Measurements from ENCODE around the gene CDHR3.

DNA sequence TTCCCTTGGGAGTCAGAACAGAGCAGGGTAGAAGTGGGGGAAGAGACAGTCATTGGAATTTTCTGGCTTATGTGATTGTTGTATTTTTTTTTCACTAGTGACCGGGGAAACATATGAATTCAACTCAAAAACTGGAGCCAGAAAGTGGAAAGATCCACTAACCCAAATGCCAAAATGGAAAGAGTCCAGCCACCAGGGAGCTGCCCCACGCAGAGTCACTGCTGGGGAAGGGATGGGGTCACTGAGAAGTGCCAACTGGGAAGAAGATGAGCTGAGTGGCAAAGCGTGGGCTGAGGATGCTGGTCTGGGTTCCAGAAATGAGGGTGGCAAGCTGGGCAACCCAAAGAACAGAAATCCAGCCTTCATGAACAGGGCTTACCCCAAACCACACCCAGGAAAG, 69.2 kb downstream of the CDHR3 start:
- TF ChIP-seq SIN3A (IDR thresholded peaks at IDR 0.05; ENCODE audit: borderline replicate concordance, insufficient read depth, low read depth, low read length), result no peak
- TF ChIP-seq, protein P1, sequence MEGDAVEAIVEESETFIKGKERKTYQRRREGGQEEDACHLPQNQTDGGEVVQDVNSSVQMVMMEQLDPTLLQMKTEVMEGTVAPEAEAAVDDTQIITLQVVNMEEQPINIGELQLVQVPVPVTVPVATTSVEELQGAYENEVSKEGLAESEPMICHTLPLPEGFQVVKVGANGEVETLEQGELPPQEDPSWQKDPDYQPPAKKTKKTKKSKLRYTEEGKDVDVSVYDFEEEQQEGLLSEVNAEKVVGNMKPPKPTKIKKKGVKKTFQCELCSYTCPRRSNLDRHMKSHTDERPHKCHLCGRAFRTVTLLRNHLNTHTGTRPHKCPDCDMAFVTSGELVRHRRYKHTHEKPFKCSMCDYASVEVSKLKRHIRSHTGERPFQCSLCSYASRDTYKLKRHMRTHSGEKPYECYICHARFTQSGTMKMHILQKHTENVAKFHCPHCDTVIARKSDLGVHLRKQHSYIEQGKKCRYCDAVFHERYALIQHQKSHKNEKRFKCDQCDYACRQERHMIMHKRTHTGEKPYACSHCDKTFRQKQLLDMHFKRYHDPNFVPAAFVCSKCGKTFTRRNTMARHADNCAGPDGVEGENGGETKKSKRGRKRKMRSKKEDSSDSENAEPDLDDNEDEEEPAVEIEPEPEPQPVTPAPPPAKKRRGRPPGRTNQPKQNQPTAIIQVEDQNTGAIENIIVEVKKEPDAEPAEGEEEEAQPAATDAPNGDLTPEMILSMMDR (IDR thresholded peaks at IDR 0.05), result no peak
- no peak for TF ChIP-seq REST (IDR thresholded peaks at IDR 0.05; ENCODE audit: insufficient read depth in 1 of 2, low read depth in 2 of 2, low read length in 1 of 2)

Measured in Panc1 (cell line).